OCI-LY7 (cell line): ENCODE measurements around the gene USP44. TPM values are rescaled to one million over a fixed set of nuclear protein-coding genes. Genes with fewer than 3 reads are reported as not detected.

Experiments
- BruUV-seq: library from RNA; stranded (reverse); fragments of 400-500 nt; replicated peaks from 2 replicates; lab custom pipeline; 2021; lab: Mats Ljungman, UMichigan
- CTCF ChIA-PET: fragments of 300-600 bp; sonication (Branson Sonifier 250); formaldehyde crosslinking; loops from one replicate; lab custom pipeline; 2022; ENCODE audit warnings: antibody characterized with exemption; ENCODE audit not compliant: unreplicated experiment; lab: Charles Lee
- POLR2A ChIA-PET: fragments of 300-600 bp; sonication (Branson Sonifier 250); formaldehyde crosslinking; loops from one replicate; lab custom pipeline; 2022; ENCODE audit warnings: antibody characterized with exemption; lab: Charles Lee
- DNase-seq: peaks from one replicate; pipeline ENCODE4 v3.0.0-alpha.2; 2015; ENCODE audit warnings: low spot score
- H2AFZ ChIP-seq: fragments of 200-600 bp; sonication (generic), shearing (Covaris generic); 2 replicates; pipeline ENCODE4 v1.6.1; 2014; ENCODE audit warnings: mild to moderate bottlenecking, antibody characterized with exemption, low read length, moderate library complexity
- H3K27ac ChIP-seq: fragments of 200-600 bp; sonication (generic); 2 replicates; pipeline ENCODE4 v1.5.1; 2014; ENCODE audit warnings: mixed run types, low read depth, mild to moderate bottlenecking, moderate library complexity, low read length, inconsistent platforms; ENCODE audit not compliant: poor library complexity, severe bottlenecking
- H3K36me3 ChIP-seq: fragments of 200-600 bp; sonication (generic); 2 replicates; pipeline ENCODE4 v1.6.1; 2014; ENCODE audit warnings: mild to moderate bottlenecking, antibody characterized with exemption, low read length, moderate library complexity, mixed read lengths; ENCODE audit not compliant: insufficient read depth
- H3K4me1 ChIP-seq: fragments of 200-600 bp; sonication (generic); 2 replicates; pipeline ENCODE4 v1.5.1; 2014; ENCODE audit warnings: mild to moderate bottlenecking, low read length; ENCODE audit not compliant: insufficient read depth, poor library complexity, severe bottlenecking
- H3K4me2 ChIP-seq: fragments of 200-600 bp; sonication (generic); 2 replicates; pipeline ENCODE4 v1.6.1; 2014; ENCODE audit warnings: mild to moderate bottlenecking, low read length
- H3K4me3 ChIP-seq: fragments of 200-600 bp; sonication (generic); 2 replicates; pipeline ENCODE4 v1.5.1; 2014; ENCODE audit warnings: mild to moderate bottlenecking, low read depth, low read length; ENCODE audit not compliant: poor library complexity, severe bottlenecking
- H3K79me2 ChIP-seq: fragments of 200-600 bp; sonication (generic); 2 replicates; pipeline ENCODE4 v1.6.1; 2016; ENCODE audit warnings: low read depth, mild to moderate bottlenecking, low read length, moderate library complexity, mixed read lengths; ENCODE audit not compliant: insufficient read depth
- H3K9me2 ChIP-seq: fragments of 200-600 bp; sonication (generic); 2 replicates; pipeline ENCODE4 v1.6.1; 2016; ENCODE audit warnings: mild to moderate bottlenecking, low read length, mixed read lengths; ENCODE audit not compliant: insufficient read depth
- H3K9me3 ChIP-seq: fragments of 200-600 bp; sonication (generic); 2 replicates; pipeline ENCODE4 v1.6.1; 2014; ENCODE audit warnings: mild to moderate bottlenecking, mixed run types, low read length, mixed read lengths
- H4K20me1 ChIP-seq: fragments of 200-600 bp; sonication (generic); 2 replicates; pipeline ENCODE4 v1.6.1; 2014; ENCODE audit warnings: mild to moderate bottlenecking, antibody characterized with exemption, low read length, moderate library complexity, mixed read lengths; ENCODE audit not compliant: insufficient read depth
- EZH2phosphoT487 ChIP-seq: fragments of 200-600 bp; sonication (generic); IDR thresholded peaks from 2 replicates; pipeline ENCODE4 v1.6.1; 2018; ENCODE audit warnings: low read depth, borderline replicate concordance, mild to moderate bottlenecking, mixed run types, antibody characterized with exemption, low read length, moderate library complexity, mixed read lengths
- intact Hi-C: fragments of 100-400 bp; cut with micrococcal nuclease; formaldehyde crosslinking; loops from one replicate; pipeline ENCODE4 v1.10.0; 2022; ENCODE audit not compliant: unreplicated experiment
- total RNA-seq, 2 experiments: library from RNA; depleted of rRNA in 1 of 2; stranded (reverse); fragments of >200 nt in 1 of 2; shearing (Covaris generic) in 1 of 2; gene quantifications; 2 replicates each; pipeline ENCODE4 v1.2.3, GENCODE V29; 2014 to 2022
- TF ChIP-seq, protein P1 (sequence below): fragments of 200-600 bp; sonication (generic); conservative IDR thresholded peaks from 2 replicates; pipeline ENCODE4 v1.5.1; 2014; ENCODE audit warnings: mild to moderate bottlenecking, antibody characterized with exemption, low read length, moderate library complexity, mixed read lengths

Gene USP44
- total RNA-seq, 2 experiments from 2014 or later: 3.4 to 8.6 TPM

DNA sequence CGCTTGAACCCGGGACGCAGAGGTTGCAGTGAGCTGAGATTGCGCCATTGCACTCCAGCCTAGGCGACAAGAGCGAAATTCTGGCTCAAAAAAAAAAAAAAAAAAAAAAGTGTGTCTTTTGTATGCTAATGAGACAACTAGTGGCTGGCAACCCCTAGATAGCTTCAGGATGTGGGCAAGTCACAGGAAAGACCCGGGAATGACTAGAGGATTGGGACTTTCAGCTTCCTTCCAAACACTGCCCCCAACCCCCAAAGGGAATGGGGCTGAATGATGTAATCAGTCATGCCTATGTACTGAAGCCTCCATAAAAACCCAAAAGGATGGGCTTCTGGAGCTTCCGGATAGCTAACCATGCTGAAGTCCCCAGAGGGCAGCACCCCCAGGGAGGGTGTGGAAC, 28.6 kb downstream of the USP44 start:
- intact Hi-C loops: no loop called here
- no peak overlapping the region for H3K27ac ChIP-seq
- H3K4me2 ChIP-seq: no peak overlapping the region
- no peak overlapping the region for H3K4me3 ChIP-seq
- H3K4me1 ChIP-seq: no peaks in the 10 kb centered on the region
- H3K79me2 ChIP-seq: no peaks in the 10 kb centered on the region
- H3K36me3 ChIP-seq: peaks cover 14% of the 10 kb centered on the region
- TF ChIP-seq, protein P1, sequence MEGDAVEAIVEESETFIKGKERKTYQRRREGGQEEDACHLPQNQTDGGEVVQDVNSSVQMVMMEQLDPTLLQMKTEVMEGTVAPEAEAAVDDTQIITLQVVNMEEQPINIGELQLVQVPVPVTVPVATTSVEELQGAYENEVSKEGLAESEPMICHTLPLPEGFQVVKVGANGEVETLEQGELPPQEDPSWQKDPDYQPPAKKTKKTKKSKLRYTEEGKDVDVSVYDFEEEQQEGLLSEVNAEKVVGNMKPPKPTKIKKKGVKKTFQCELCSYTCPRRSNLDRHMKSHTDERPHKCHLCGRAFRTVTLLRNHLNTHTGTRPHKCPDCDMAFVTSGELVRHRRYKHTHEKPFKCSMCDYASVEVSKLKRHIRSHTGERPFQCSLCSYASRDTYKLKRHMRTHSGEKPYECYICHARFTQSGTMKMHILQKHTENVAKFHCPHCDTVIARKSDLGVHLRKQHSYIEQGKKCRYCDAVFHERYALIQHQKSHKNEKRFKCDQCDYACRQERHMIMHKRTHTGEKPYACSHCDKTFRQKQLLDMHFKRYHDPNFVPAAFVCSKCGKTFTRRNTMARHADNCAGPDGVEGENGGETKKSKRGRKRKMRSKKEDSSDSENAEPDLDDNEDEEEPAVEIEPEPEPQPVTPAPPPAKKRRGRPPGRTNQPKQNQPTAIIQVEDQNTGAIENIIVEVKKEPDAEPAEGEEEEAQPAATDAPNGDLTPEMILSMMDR: no peak
- no peak for TF ChIP-seq EZH2phosphoT487
- H3K9me2 ChIP-seq: no peaks in the 10 kb centered on the region
- ChIA-PET POLR2A (interaction anchor here (1.0 to 1.4 kb wide), 2 partner anchors 9 to 15 kb away, joined by 3 read pairs; no protein-coding TSS in a partner anchor), CTCF (no interaction called here)
- BruUV-seq: no TSS peak
- no peaks in the 10 kb centered on the region for H4K20me1 ChIP-seq
- DNase-seq: no peak
- H2AFZ ChIP-seq: no peak overlapping the region
- no peaks in the 10 kb centered on the region for H3K9me3 ChIP-seq

DNA sequence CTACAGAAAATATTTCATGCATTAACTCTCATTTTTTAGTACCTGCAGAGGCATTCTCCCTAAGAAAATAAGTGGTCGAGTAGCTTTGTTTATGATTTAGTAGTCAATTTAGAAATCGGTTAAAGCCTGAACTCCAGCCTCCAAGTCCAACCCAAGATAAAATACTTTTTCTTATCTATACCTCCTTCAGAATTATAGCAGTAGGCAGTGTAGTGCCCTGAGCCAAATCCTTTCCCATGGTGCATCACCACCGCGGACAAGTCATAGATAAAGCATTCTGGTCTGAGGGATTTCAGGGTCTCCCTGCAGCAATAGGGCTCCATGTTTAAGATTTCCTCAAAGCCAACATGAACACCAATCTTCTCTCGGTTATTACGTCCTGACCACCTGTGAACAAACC, 30.5 kb downstream of the USP44 start:
- no peak overlapping the region for H2AFZ ChIP-seq
- H3K27ac ChIP-seq: no peak overlapping the region
- POLR2A ChIA-PET: interaction anchor here (0.6 kb wide), 1 partner anchor 45 kb away, joined by 5 read pairs; no protein-coding TSS in a partner anchor

DNA sequence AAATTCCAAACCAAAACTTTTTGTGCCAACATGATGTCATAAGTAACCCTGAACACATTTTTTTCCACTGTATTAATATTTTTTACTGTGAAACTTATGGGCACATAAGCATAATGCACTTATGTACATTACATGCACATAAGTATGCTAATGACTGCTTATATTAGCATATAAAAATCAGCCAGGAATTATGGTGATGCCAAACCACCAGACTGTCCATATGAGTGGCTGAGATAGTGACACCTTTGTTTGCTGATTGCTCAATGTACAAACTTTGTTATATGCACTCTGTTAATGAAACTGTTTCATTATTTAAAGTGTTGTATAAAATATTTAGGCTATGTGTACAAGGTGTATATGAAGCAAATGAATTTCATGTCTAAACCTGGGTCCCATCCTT, 32.3 kb downstream of the USP44 start:
- no peak overlapping the region for H3K4me3 ChIP-seq
- no peaks in the 10 kb centered on the region for H3K4me1 ChIP-seq
- no peaks in the 10 kb centered on the region for H3K9me3 ChIP-seq
- BruUV-seq: no TSS peak
- no peaks in the 10 kb centered on the region for H3K9me2 ChIP-seq
- peaks cover 4% of the 10 kb centered on the region; the same call in 1 of the 2 replicates for H4K20me1 ChIP-seq
- no peak overlapping the region for H2AFZ ChIP-seq
- TF ChIP-seq, protein P1: no peak
- no peak for TF ChIP-seq EZH2phosphoT487
- no peak overlapping the region for H3K4me2 ChIP-seq
- peaks cover 49% of the 10 kb centered on the region for H3K36me3 ChIP-seq
- POLR2A ChIA-PET: no interaction called here
- H3K79me2 ChIP-seq: no peaks in the 10 kb centered on the region
- H3K27ac ChIP-seq: no peak overlapping the region
- no peak for DNase-seq
- CTCF ChIA-PET: no interaction called here
- intact Hi-C loops: loop anchor here (5.0 kb wide), 1 partner anchor 402 kb away; no protein-coding TSS in a partner anchor

More for the DNA sequence above, 30.5 kb downstream of the USP44 start:
- no peaks in the 10 kb centered on the region for H4K20me1 ChIP-seq
- no peaks in the 10 kb centered on the region for H3K79me2 ChIP-seq
- no TSS peak for BruUV-seq
- intact Hi-C loops: no loop called here
- DNase-seq: no peak
- no peak for TF ChIP-seq EZH2phosphoT487
- TF ChIP-seq, protein P1: no peak
- no peaks in the 10 kb centered on the region for H3K9me2 ChIP-seq
- H3K36me3 ChIP-seq: peaks cover 30% of the 10 kb centered on the region
- CTCF ChIA-PET: no interaction called here
- no peaks in the 10 kb centered on the region for H3K4me1 ChIP-seq
- H3K4me2 ChIP-seq: no peak overlapping the region
- H3K9me3 ChIP-seq: no peaks in the 10 kb centered on the region
- no peak overlapping the region for H3K4me3 ChIP-seq
